Upper lobe of left lung (tissue), 4 donors: Measurements from ENCODE around the gene ASB9.

ENCODE experiments used
- CTCF ChIP-seq, 6 experiments: fragments of 450-650 bp in 4 of 6; fragments of 200-600 bp in 2 of 6; sonication (generic) in 2 of 6; IDR thresholded peaks; one replicate each; pipeline ENCODE4 v1.5.1; 2016 to 2019; ENCODE audit warnings: antibody characterized with exemption in 6 of 6
- POLR2A ChIP-seq, 4 donors: fragments of 450-650 bp; IDR thresholded peaks; one replicate each; pipeline ENCODE4 v1.5.1; 2016 to 2017; ENCODE audit warnings: antibody characterized with exemption in 4 of 4, mild to moderate bottlenecking in 2 of 4
- POLR2AphosphoS5 ChIP-seq, 2 donors: sonication (generic); formaldehyde crosslinking; IDR thresholded peaks; one replicate each; pipeline ENCODE4 v1.5.1; 2017; ENCODE audit warnings: antibody characterized with exemption in 2 of 2

- no peak for TF ChIP-seq POLR2AphosphoS5 (IDR thresholded peaks at IDR 0.05)
- TF ChIP-seq POLR2A (IDR thresholded peaks at IDR 0.05): no peak
- TF ChIP-seq CTCF (IDR thresholded peaks at IDR 0.05): no peak
Observed at GRCh38 chrX:15244421-15244820, 25.5 kb downstream of the ASB9 start.
